Sigmoid colon (tissue), 4 donors: Measurements from ENCODE around the gene IL20RB.

Experiments used
- CTCF ChIP-seq, 4 experiments: fragments of 450-650 bp in 3 of 4; fragments of 200-600 bp in 1 of 4; IDR thresholded peaks; one replicate each; pipeline ENCODE4 v1.5.1; 2016 to 2019; ENCODE audit warnings: antibody characterized with exemption in 4 of 4, mild to moderate bottlenecking in 3 of 4, moderate library complexity in 2 of 4
- EP300 ChIP-seq, 4 donors: sonication (generic); formaldehyde crosslinking; IDR thresholded peaks; one replicate each; pipeline ENCODE4 v1.6.1; 2017; ENCODE audit warnings: antibody characterized with exemption in 4 of 4
- POLR2A ChIP-seq, 2 donors: fragments of 450-650 bp; IDR thresholded peaks; one replicate each; pipeline ENCODE4 v1.6.1; 2016; ENCODE audit warnings: antibody characterized with exemption in 2 of 2, mild to moderate bottlenecking in 2 of 2, moderate library complexity in 2 of 2
- POLR2AphosphoS5 ChIP-seq, 4 donors: sonication (generic); formaldehyde crosslinking; IDR thresholded peaks; one replicate each; pipeline ENCODE4 v1.6.1; 2017; ENCODE audit warnings: antibody characterized with exemption in 4 of 4

GRCh38 chr3:136950623-136951022, 7.2 kb upstream of the IL20RB start:
- TF ChIP-seq CTCF (IDR thresholded peaks at IDR 0.05) = no peak
- no peak for TF ChIP-seq POLR2A (IDR thresholded peaks at IDR 0.05)
- no peak for TF ChIP-seq EP300 (IDR thresholded peaks at IDR 0.05)
- no peak for TF ChIP-seq POLR2AphosphoS5 (IDR thresholded peaks at IDR 0.05)
